ENCODE measurements around the gene LHX8. TPM values are rescaled to one million over a fixed set of nuclear protein-coding genes. Genes with fewer than 3 reads are reported as not detected.

The LHX8 gene
- total and polyA plus RNA-seq, 9 of the 15 experiments (the other 6 are each of a cell fraction or from before 2014, with no cell fraction given), result not detected

GRCh38 chr1:75132242-75132811 lies 1.9 kb upstream of the LHX8 start:
- FAIRE-seq, result no peak
- intact Hi-C loops (cut with micrococcal nuclease), result loop anchor here (5.0 kb wide), 2 partner anchors 70 to 360 kb away; no protein-coding TSS in a partner anchor
- no TSS peak for BruUV-seq (replicated peaks)

More at GRCh38 chr1:75132242-75132811, 1.9 kb upstream of the LHX8 start:
- DNase-seq (ENCODE audit: extremely low read depth in 1 of 4, low spot score in 3 of 4), result no peak
- H3K4me2 ChIP-seq (ENCODE audit: insufficient read depth, low read length), result no peak overlapping the region
- in situ Hi-C loops (cut with MboI), result no loop called here
- H3K4me1 ChIP-seq (replicated peaks in 1 of 2; ENCODE audit: control insufficient read depth in 2 of 2, insufficient read depth in 2 of 2, low read length in 2 of 2), result peaks cover 0 to 10% of the 10 kb centered on the region in 2 experiments; a peak in 1 of 5 replicates
- no peak overlapping the region for H3K9ac ChIP-seq (ENCODE audit: insufficient read depth in 1 of 2, low read depth in 2 of 2, low read length in 2 of 2)
- no peak for TF ChIP-seq HDGF (IDR thresholded peaks at IDR 0.05)
- TF ChIP-seq IRF2 (CRISPR knock-in tag; IDR thresholded peaks at IDR 0.05), result no peak
- no peak for TF ChIP-seq ILF3 (IDR thresholded peaks at IDR 0.05; ENCODE audit: borderline replicate concordance)
- TF ChIP-seq ZNF398 (CRISPR knock-in tag; IDR thresholded peaks at IDR 0.05), result no peak
- TF ChIP-seq ZNF444 (CRISPR knock-in tag; IDR thresholded peaks at IDR 0.05), result no peak
- no peaks in the 10 kb centered on the region for H3K9me1 ChIP-seq (ENCODE audit: control insufficient read depth, insufficient read depth, low read length)
- no peak overlapping the region for H2AFZ ChIP-seq (ENCODE audit: low read depth, low read length)
- WGBS (ENCODE audit: insufficient coverage, low coverage, missing lambda C conversion rate), result 5% methylated on average over 22 of the region's 23 CpGs
- H3K79me2 ChIP-seq (ENCODE audit: control insufficient read depth, insufficient read depth, low read length), result no peaks in the 10 kb centered on the region
- no peak for ATAC-seq
- peaks cover 83% of the 10 kb centered on the region in 2 experiments for H3K27me3 ChIP-seq (ENCODE audit: control insufficient read depth in 2 of 2, insufficient read depth in 2 of 2, low read length in 2 of 2)
- ChIA-PET POLR2A (no interaction called here), CTCF (ENCODE audit: low intra/inter-chr PET ratio) (interaction anchor here (0.6 kb wide), 1 partner anchor 1530 kb away, joined by 4 read pairs; no protein-coding TSS in a partner anchor)
- no peaks in the 10 kb centered on the region for H3K36me3 ChIP-seq (ENCODE audit: control insufficient read depth, insufficient read depth, low read length)
- no peak overlapping the region for H3K4me3 ChIP-seq
- no peaks in the 10 kb centered on the region for H4K20me1 ChIP-seq (replicated peaks; ENCODE audit: control insufficient read depth, insufficient read depth, low read length)
- no peak overlapping the region for H3K27ac ChIP-seq (ENCODE audit: extremely low read depth, low read depth, low read length)
- no peaks in the 10 kb centered on the region for H3K9me3 ChIP-seq (replicated peaks; ENCODE audit: control insufficient read depth, insufficient read depth, low read depth, low read length)
